GM21619 (cell line): ENCODE results near the gene TM7SF2.
A peak's percentile ranks its signal among the peaks of the same experiment; 100 is the strongest.
"Not testable (repeated sequence)": the region's sequence is repeated elsewhere in the genome, so short reads cannot be mapped to it uniquely, and the experiment has no call there.

Experiments used
- ATAC-seq: cut with Tn5 transposase; IDR thresholded peaks from one replicate; pipeline ENCODE4 v1.9.1; 2021; ENCODE audit not compliant: unreplicated experiment

TM7SF2 gene

GRCh38 chr11:65128182-65129145 lies 16.8 kb downstream of the TM7SF2 start:
- no peak for ATAC-seq

- ATAC-seq: no peak
Observed at GRCh38 chr11:65129649-65130441, 18.2 kb downstream of the TM7SF2 start.

- ATAC-seq: no peak
Observed at GRCh38 chr11:65130631-65131416, 19.2 kb downstream of the TM7SF2 start.

- ATAC-seq: no peak
Observed at GRCh38 chr11:65131417-65131776, 19.7 kb downstream of the TM7SF2 start.

GRCh38 chr11:65131895-65132237 lies 20.2 kb downstream of the TM7SF2 start:
- no peak for ATAC-seq

- ATAC-seq: peak; percentile 31
Observed at GRCh38 chr11:65132238-65132987, 20.7 kb downstream of the TM7SF2 start.

GRCh38 chr11:65132988-65133700 lies 21.5 kb downstream of the TM7SF2 start:
- peak; percentile 25 for ATAC-seq

GRCh38 chr11:65133724-65134123 lies 22.1 kb downstream of the TM7SF2 start:
- ATAC-seq: no peak

GRCh38 chr11:65134240-65134951 lies 22.7 kb downstream of the TM7SF2 start, which contains the start of gene SYVN1:
SYVN1 (minus strand) TSS chr11:65134519; CDS start chr11:65133601, 918 bp downstream.
- peak; percentile 47 for ATAC-seq

- peak; percentile 62 for ATAC-seq
Observed at GRCh38 chr11:65134952-65135632, 23.4 kb downstream of the TM7SF2 start.

GRCh38 chr11:65135633-65136145 lies 24.0 kb downstream of the TM7SF2 start:
- no peak for ATAC-seq

- no peak for ATAC-seq
Observed at GRCh38 chr11:65136515-65137096, 24.9 kb downstream of the TM7SF2 start.

- ATAC-seq: no peak
Observed at GRCh38 chr11:65141896-65142494, 30.3 kb downstream of the TM7SF2 start.

GRCh38 chr11:65147352-65148075 lies 35.8 kb downstream of the TM7SF2 start:
- ATAC-seq: no peak

- no peak for ATAC-seq
Observed at GRCh38 chr11:65148657-65149056, 37.0 kb downstream of the TM7SF2 start.

- ATAC-seq: not testable (repeated sequence)
Observed at GRCh38 chr11:65150131-65150508, 38.4 kb downstream of the TM7SF2 start.
